Gastroesophageal sphincter (tissue), 4 donors: Measurements from ENCODE around the gene CYP17A1. TPM values are rescaled to one million over a fixed set of nuclear protein-coding genes. Genes with fewer than 3 reads are reported as not detected.
"Not testable (repeated sequence)": the region's sequence is repeated elsewhere in the genome, so short reads cannot be mapped to it uniquely, and the experiment has no call there.

Source experiments
- ATAC-seq: fragments of 150-250 bp; one replicate; pipeline ENCODE4 v1.9.1; 2016; ENCODE audit warnings: mild to moderate bottlenecking, moderate library complexity
- H3K27ac ChIP-seq, 4 donors: fragments of 200-600 bp; sonication (generic) in 3 of 4; 1 replicate in 3 of 4; 2 replicates in 1 of 4; pipeline ENCODE4 v1.5.1; 2016 to 2019
- H3K27me3 ChIP-seq: fragments of 200-600 bp; sonication (generic); one replicate; pipeline ENCODE4 v1.5.1; 2019
- H3K36me3 ChIP-seq, 2 donors: fragments of 200-600 bp; sonication (generic); one replicate each; pipeline ENCODE4 v1.5.1; 2019; ENCODE audit warnings: control low read depth in 1 of 2
- H3K4me1 ChIP-seq, 3 donors: fragments of 200-600 bp; sonication (generic); 1 replicate in 2 of 3; 2 replicates in 1 of 3; pipeline ENCODE4 v1.5.1; 2016 to 2019; ENCODE audit warnings: control low read depth in 2 of 3
- H3K4me3 ChIP-seq, 2 donors: fragments of 200-600 bp; sonication (generic); one replicate each; pipeline ENCODE4 v1.5.1; 2019; ENCODE audit warnings: mild to moderate bottlenecking in 1 of 2, moderate library complexity in 1 of 2
- H3K9me3 ChIP-seq, 3 donors: fragments of 200-600 bp; sonication (generic); one replicate each; pipeline ENCODE4 v1.5.1; 2017 to 2019; ENCODE audit warnings: control low read depth in 2 of 3
- EP300 ChIP-seq: sonication (generic); formaldehyde crosslinking; IDR thresholded peaks from one replicate; pipeline ENCODE4 v1.6.1; 2017; ENCODE audit warnings: antibody characterized with exemption, mild to moderate bottlenecking
- POLR2A ChIP-seq, 2 donors: fragments of 450-650 bp; IDR thresholded peaks; one replicate each; pipeline ENCODE4 v1.6.1; 2017; ENCODE audit warnings: antibody characterized with exemption in 2 of 2, mild to moderate bottlenecking in 2 of 2, moderate library complexity in 1 of 2
- POLR2AphosphoS5 ChIP-seq: sonication (generic); formaldehyde crosslinking; IDR thresholded peaks from one replicate; pipeline ENCODE4 v1.6.1; 2017; ENCODE audit warnings: antibody characterized with exemption
- WGBS, 2 donors: methylation state at CpG; one replicate each; pipeline ENCODE4 v1.1.5; 2018; ENCODE audit warnings: low coverage in 1 of 2; 5-methylcytosine and 5-hydroxymethylcytosine counted together
- total RNA-seq, 4 donors: library from RNA; depleted of rRNA; stranded (reverse); fragments of >200 nt; gene quantifications; one replicate each; pipeline ENCODE4 v1.1.0, GENCODE V29; 2016
- TF ChIP-seq, protein P1 (sequence below), 4 experiments: fragments of 200-600 bp in 2 of 4; fragments of 450-650 bp in 2 of 4; sonication (generic) in 1 of 4; IDR thresholded peaks; one replicate each; pipeline ENCODE4 v1.5.1; 2017 to 2019; ENCODE audit warnings: antibody characterized with exemption in 4 of 4, mild to moderate bottlenecking in 2 of 4, moderate library complexity in 2 of 4

The CYP17A1 gene
- total RNA-seq, 4 donors from 2014 or later, result not detected

DNA sequence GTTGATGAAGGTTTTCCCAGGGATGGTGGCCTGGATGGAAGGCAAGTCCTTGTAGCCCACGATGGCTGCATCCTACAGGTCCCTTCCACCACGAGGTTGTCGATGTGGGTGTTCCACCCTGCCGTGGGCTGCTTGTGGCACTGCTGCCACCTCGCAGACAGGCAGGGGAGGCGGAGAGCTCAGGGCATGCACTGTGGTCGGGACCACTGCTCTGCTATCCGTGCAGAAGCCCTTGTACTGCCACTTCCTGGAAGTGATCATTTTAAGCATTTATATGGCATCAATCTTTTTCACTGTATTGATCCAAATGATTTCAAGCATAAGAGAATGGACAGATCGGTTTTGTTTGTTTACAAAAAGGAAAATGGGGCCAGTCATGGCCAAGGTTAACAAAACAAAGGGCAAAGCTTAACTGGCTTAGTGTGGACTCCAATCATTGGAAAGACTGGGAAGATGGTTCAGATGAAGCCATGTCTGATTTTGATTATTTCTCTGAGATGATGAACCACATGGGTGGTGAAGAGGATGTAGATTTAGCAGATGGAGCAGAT, 8.2 kb upstream of the CYP17A1 start:
- no peak for ATAC-seq
- H3K9me3 ChIP-seq, result no peaks in the 10 kb centered on the region
- WGBS, 2 donors, result 88% methylated on average over 5 of the region's 9 CpGs; no CpG with 5 or more reads in 1 of the 2 donors
- TF ChIP-seq POLR2A (IDR thresholded peaks at IDR 0.05) (no peak), EP300 (no peak), POLR2AphosphoS5 (no peak)
- TF ChIP-seq, protein P1, sequence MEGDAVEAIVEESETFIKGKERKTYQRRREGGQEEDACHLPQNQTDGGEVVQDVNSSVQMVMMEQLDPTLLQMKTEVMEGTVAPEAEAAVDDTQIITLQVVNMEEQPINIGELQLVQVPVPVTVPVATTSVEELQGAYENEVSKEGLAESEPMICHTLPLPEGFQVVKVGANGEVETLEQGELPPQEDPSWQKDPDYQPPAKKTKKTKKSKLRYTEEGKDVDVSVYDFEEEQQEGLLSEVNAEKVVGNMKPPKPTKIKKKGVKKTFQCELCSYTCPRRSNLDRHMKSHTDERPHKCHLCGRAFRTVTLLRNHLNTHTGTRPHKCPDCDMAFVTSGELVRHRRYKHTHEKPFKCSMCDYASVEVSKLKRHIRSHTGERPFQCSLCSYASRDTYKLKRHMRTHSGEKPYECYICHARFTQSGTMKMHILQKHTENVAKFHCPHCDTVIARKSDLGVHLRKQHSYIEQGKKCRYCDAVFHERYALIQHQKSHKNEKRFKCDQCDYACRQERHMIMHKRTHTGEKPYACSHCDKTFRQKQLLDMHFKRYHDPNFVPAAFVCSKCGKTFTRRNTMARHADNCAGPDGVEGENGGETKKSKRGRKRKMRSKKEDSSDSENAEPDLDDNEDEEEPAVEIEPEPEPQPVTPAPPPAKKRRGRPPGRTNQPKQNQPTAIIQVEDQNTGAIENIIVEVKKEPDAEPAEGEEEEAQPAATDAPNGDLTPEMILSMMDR (IDR thresholded peaks at IDR 0.05), result no peak
- H3K4me3 ChIP-seq, result no peak overlapping the region
- peaks cover 8% of the 10 kb centered on the region for H3K27me3 ChIP-seq
- H3K36me3 ChIP-seq, result no peaks in the 10 kb centered on the region
- no peaks in the 10 kb centered on the region for H3K4me1 ChIP-seq
- H3K27ac ChIP-seq, result no peak overlapping the region

DNA sequence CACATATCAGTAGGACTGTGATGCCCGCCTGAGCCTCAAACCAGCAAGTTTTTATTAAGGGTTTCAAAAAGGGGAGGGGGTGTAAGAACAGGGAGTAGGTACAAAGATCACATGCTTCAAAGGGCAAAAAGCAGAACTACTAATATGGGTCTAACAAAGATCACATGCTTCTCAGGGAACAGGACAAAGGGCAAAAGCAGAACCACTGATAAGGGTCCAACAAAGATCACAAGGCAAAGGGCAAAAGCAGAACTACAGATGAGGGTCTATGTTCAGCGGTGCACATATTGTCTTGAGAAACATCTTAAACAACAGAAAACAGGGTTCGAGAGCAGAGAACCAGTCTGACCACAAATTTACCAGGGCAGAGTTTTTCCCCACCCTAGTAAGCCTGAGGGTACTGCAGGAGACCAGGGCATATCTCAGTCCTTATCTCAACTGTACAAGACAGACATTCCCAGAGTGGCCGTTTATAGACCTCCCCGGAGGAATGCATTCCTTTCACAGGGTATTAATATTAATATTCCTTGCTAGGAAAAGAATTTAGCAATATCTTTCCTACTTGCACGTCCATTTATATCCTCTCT, 7.1 kb upstream of the CYP17A1 start:
- 82 to 96% methylated on average over 4 to 6 of the region's 6 CpGs for WGBS, 2 donors
- not testable (repeated sequence) for H3K4me1 ChIP-seq, H3K36me3 ChIP-seq, H3K4me3 ChIP-seq, H3K27ac ChIP-seq, ATAC-seq, H3K9me3 ChIP-seq
- H3K27me3 ChIP-seq, result peaks cover 11% of the 10 kb centered on the region

DNA sequence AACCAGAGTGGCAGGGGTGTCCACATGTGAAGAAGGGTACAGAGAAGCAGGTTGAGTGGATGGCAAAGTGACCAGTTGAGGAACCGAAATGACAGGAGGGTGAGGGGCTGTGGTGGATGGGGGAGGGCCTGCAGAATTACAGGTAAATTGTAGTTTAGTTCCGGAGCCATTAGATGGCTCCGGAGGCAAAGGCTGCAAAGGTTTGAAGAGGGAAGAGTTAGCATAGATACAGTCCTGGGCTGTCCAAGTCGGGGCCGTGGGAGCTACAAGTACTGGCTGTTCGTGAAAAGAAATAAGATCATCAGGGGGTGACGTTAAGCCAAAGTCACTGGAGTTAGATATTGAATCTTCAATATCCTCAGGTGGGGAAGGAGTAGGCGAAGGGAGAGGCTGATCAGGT, 5.9 kb upstream of the CYP17A1 start:
- peaks cover 11% of the 10 kb centered on the region for H3K27me3 ChIP-seq
- WGBS, 2 donors, result 39 to 50% methylated on average over 8 of the region's 8 CpGs
- H3K4me3 ChIP-seq, ATAC-seq, H3K4me1 ChIP-seq, H3K36me3 ChIP-seq, H3K9me3 ChIP-seq, H3K27ac ChIP-seq: not testable (repeated sequence)

DNA sequence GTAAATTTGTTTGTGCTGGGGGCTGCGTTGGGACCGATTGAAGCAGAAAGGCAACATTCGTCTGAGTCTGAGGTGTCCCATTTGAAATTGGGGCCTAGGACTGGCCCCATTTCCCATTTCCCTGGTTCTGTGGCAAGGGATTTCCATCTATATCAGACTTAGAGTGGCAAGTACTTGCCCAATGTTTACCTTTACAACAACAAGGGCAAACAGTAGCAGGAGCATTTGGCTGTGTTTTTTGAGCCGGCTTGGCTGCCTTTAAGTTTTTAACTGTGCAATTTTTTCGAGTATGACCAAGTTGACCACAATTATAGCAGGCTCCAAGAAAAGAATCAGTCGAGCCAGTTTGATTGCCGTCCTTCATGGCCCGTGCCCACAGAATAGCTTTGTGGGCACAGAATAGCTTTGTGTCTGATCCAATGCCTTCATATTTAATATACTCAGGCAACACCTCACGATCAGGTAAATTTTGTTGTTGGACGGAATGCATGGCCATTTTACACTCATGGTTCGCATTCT, 4.7 kb upstream of the CYP17A1 start:
- no peaks in the 10 kb centered on the region for H3K36me3 ChIP-seq
- H3K4me3 ChIP-seq, result no peak overlapping the region
- peaks cover 11% of the 10 kb centered on the region for H3K27me3 ChIP-seq
- H3K4me1 ChIP-seq, result no peaks in the 10 kb centered on the region
- WGBS, 2 donors, result 78 to 85% methylated on average over 9 to 11 of the region's 11 CpGs
- peaks cover 0 to 12% (median 0%) of the 10 kb centered on the region in 3 donors for H3K9me3 ChIP-seq
- H3K27ac ChIP-seq, result no peak overlapping the region
- TF ChIP-seq POLR2AphosphoS5, result no peak
- no peak for TF ChIP-seq EP300
- TF ChIP-seq, protein P1 (IDR thresholded peaks at IDR 0.05), result no peak
- TF ChIP-seq POLR2A (IDR thresholded peaks at IDR 0.05), result no peak
- ATAC-seq, result no peak

DNA sequence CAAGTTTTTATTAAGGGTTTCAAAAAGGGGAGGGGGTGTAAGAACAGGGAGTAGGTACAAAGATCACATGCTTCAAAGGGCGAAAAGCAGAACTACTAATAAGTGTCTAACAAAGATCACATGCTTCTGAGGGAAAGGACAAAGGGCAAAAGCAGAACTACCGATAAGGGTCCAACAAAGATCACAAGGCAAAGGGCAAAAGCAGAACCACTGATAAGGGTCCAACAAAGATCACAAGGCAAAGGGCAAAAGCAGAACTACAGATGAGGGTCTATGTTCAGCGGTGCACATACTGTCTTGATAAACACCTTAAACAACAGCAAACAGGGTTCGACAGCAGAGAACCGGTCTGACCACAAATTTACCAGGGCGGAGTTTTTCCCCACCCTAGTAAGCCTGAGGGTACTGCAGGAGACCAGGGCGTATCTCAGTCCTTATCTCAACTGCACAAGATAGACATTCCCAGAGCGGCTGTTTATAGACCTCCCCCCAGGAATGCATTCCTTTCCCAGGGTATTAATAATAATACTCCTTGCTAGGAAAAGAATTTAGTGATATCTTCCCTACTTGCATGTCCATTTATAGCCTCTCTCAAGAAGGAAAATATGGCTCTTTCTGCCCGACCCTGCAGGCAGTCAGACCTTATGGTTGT, 1.2 kb upstream of the CYP17A1 start:
- ATAC-seq, result not testable (repeated sequence)

DNA sequence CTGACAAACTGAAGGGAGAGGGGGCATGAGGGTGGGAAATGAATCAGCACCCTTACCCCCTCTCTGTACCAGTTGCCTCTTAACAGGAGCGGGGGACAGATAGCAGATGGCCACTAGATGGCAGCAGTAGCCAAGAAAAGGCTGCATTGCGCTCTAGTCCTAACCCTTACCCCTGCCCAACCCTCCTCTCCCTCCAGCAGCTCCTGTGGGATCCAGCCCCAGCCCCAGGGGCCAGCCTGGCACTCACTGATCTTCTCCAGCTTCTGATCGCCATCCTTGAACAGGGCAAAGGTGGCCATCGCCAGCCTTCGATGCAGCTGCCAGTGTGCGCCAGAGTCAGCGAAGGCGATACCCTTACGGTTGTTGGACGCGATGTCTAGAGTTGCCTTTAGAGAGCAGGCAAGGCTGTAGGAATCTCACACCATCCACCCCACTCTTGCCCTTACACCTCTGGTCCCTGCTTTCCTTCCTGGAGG, 2.2 kb downstream of the CYP17A1 start:
- Histone ChIP-seq H3K27ac (no peak overlapping the region), H3K4me1 (peaks cover 0 to 11% (median 3%) of the 10 kb centered on the region in 3 donors), H3K9me3 (peaks cover 0 to 12% (median 0%) of the 10 kb centered on the region in 3 donors), H3K4me3 (no peak overlapping the region), H3K36me3 (no peaks in the 10 kb centered on the region), H3K27me3 (peaks cover 3% of the 10 kb centered on the region)
- WGBS, 2 donors, result 0 to 94% methylated on average over 1 to 3 of the region's 11 CpGs
- ATAC-seq, result peak; percentile 91
- TF ChIP-seq, protein P1 (IDR thresholded peaks at IDR 0.05), result peak in 3 of 4 experiments; percentile 69 to 89 (median 84)
- TF ChIP-seq POLR2AphosphoS5, result no peak
- no peak for TF ChIP-seq POLR2A (IDR thresholded peaks at IDR 0.05)
- no peak for TF ChIP-seq EP300

More for the DNA sequence above, 1.2 kb upstream of the CYP17A1 start:
- not testable (repeated sequence) for H3K27ac ChIP-seq, H3K4me3 ChIP-seq, H3K36me3 ChIP-seq
- H3K9me3 ChIP-seq, result peaks cover 0 to 12% (median 0%) of the 10 kb centered on the region in 3 donors
- WGBS, 2 donors, result 79 to 92% methylated on average over 9 of the region's 9 CpGs
- H3K4me1 ChIP-seq, result peaks cover 0 to 11% (median 3%) of the 10 kb centered on the region in 3 donors
- H3K27me3 ChIP-seq, result peaks cover 14% of the 10 kb centered on the region
